HFFc6 (cell line): Measurements from ENCODE around the gene KANSL3. TPM values are rescaled to one million over a fixed set of nuclear protein-coding genes. Genes with fewer than 3 reads are reported as not detected.

Experiments used
- DNase-seq: peaks from one replicate; pipeline ENCODE4 v3.0.0-alpha.2; 2018
- H3K27ac Mint-ChIP-seq: 2 replicates; pipeline ENCODE4 v1.8.0; 2020; ENCODE audit warnings: mild to moderate bottlenecking, mixed read lengths
- H3K27me3 Mint-ChIP-seq: 2 replicates; pipeline ENCODE4 v1.8.0; 2021; ENCODE audit warnings: mild to moderate bottlenecking, moderate library complexity, mixed read lengths; ENCODE audit not compliant: insufficient read depth
- H3K36me3 Mint-ChIP-seq: 2 replicates; pipeline ENCODE4 v1.8.0; 2021; ENCODE audit warnings: low read depth, mixed read lengths
- H3K4me1 Mint-ChIP-seq: 2 replicates; pipeline ENCODE4 v1.8.0; 2020; ENCODE audit warnings: low read depth, mixed read lengths
- H3K4me3 Mint-ChIP-seq: 2 replicates; pipeline ENCODE4 v1.8.0; 2020; ENCODE audit warnings: mild to moderate bottlenecking, moderate library complexity, mixed read lengths
- H3K9me3 Mint-ChIP-seq: 2 replicates; pipeline ENCODE4 v1.8.0; 2020; ENCODE audit warnings: mild to moderate bottlenecking, mixed read lengths
- total RNA-seq, 6 experiments: library from RNA; stranded (reverse); fragmentation: NEBNext Ultra II Directional; extraction: Animal tissue kit (Norgen Biotek cat#: 25700); gene quantifications; 2 replicates in 1 of 6; 3 replicates in 5 of 6; pipeline ENCODE4 v1.2.3, GENCODE V29; 2021
- TF ChIP-seq, protein P1 (sequence below): fragments of 200-600 bp; sonication (generic); IDR thresholded peaks from 2 replicates; pipeline ENCODE4 v1.5.0; 2021; ENCODE audit warnings: antibody characterized with exemption, mild to moderate bottlenecking

KANSL3 gene
- total RNA-seq, 6 experiments from 2014 or later, result 19.3 to 28.3 (median 26.7) TPM

DNA sequence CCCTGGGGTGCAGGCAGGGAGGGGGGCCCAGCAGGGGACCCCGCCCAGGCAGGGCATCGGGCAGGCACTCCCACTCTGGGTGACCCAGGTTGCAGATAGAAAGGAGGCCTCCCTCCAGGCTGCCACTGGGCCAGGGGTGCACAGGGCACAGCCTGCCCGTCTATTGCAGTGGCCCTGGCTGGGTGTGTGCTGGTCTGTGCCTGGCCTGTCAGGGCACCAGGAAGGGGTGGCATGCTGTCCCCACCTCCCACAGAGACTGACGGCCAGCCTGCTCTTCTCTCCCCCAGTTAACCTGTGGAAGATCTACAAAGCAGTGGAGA is 88.7 kb downstream of the KANSL3 start:
- H3K27me3 Mint-ChIP-seq, result peaks cover 4% of the 10 kb centered on the region; the same call in 1 of the 2 replicates
- peaks cover 14% of the 10 kb centered on the region; the same call in 1 of the 2 replicates for H3K36me3 Mint-ChIP-seq
- no peak overlapping the region for H3K27ac Mint-ChIP-seq
- DNase-seq, result no peak
- no peaks in the 10 kb centered on the region for H3K9me3 Mint-ChIP-seq
- H3K4me1 Mint-ChIP-seq, result peaks cover 8% of the 10 kb centered on the region; the same call in 1 of the 2 replicates
- H3K4me3 Mint-ChIP-seq, result no peak overlapping the region
- TF ChIP-seq, protein P1, sequence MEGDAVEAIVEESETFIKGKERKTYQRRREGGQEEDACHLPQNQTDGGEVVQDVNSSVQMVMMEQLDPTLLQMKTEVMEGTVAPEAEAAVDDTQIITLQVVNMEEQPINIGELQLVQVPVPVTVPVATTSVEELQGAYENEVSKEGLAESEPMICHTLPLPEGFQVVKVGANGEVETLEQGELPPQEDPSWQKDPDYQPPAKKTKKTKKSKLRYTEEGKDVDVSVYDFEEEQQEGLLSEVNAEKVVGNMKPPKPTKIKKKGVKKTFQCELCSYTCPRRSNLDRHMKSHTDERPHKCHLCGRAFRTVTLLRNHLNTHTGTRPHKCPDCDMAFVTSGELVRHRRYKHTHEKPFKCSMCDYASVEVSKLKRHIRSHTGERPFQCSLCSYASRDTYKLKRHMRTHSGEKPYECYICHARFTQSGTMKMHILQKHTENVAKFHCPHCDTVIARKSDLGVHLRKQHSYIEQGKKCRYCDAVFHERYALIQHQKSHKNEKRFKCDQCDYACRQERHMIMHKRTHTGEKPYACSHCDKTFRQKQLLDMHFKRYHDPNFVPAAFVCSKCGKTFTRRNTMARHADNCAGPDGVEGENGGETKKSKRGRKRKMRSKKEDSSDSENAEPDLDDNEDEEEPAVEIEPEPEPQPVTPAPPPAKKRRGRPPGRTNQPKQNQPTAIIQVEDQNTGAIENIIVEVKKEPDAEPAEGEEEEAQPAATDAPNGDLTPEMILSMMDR, result no peak

DNA sequence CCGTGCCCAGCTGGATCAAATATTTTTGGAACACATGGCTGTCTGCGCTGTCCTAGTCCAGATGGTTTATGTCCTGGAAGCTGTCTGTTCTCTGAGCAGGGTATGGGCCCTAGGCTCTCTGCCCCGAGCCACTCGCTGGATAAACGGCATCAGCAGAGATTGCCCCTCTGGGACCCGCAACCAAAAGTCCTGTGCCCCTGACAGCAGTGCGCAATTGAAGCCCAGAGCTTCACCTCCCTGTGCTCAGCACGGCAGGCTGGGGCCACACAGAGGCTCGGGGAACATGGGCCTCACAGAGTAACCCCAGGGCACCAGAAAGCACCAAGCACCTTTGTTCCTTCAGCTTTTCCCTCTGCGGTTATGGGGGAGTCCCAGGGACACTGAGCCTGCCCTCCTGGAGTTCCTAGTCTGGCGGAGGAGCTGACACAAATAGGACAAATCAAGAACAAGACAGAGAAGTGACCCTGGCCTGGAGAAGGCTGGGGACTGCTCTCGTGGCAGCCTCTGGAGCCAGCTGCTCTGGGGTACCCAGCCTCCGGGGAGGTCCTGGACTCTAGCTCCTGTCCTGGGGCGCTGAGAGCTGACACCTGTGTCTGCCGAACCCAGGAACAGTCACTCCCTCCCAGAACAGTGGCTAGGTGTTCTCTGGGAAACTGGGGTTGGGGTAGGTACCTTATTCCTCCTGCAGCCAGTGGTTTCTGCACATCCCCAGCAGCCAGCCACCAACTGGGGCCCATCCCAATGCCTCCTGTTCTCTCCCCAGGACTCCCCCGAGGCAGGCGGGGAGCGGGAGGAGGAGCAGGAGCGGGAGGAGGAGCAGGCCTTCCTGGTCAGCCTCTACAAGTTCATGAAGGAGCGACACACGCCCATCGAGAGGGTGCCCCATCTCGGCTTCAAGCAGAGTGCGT is 89.3 kb downstream of the KANSL3 start:
- Mint-ChIP-seq H3K4me3 (no peak overlapping the region), H3K9me3 (no peaks in the 10 kb centered on the region), H3K36me3 (peaks cover 17% of the 10 kb centered on the region; the same call in 1 of the 2 replicates), H3K27me3 (peaks cover 4% of the 10 kb centered on the region; the same call in 1 of the 2 replicates), H3K27ac (no peak overlapping the region), H3K4me1 (peaks cover 8% of the 10 kb centered on the region; the same call in 1 of the 2 replicates)
- no peak for DNase-seq
- TF ChIP-seq, protein P1, result no peak

DNA sequence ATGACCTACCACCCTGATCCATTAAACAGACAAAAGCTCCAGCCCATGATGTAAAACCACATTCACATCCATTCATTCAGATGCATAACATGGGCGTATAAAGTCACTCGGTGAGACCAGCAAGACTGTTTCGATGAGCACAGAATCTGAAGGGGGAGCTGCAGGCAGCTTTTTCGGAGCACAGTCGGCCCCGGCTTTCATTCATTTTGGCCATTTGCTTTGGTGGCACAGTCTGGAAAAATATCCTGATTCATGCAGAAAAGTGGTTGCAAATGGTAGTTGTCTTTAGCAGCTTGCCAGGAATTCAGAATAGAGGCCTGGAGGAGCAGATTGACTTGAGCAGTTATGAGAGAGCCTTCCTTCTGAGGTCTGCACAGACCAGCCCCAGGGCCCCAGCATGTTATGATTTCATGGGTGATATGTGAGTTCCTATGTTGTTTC is 90.4 kb downstream of the KANSL3 start:
- Mint-ChIP-seq H3K4me1 (peaks cover 8% of the 10 kb centered on the region; the same call in 1 of the 2 replicates), H3K9me3 (no peaks in the 10 kb centered on the region), H3K27ac (no peak overlapping the region), H3K36me3 (peaks cover 25% of the 10 kb centered on the region), H3K27me3 (peaks cover under 1% of the 10 kb centered on the region; the same call in 1 of the 2 replicates), H3K4me3 (no peak overlapping the region)
- TF ChIP-seq, protein P1, result no peak
- DNase-seq, result peak; percentile 30

DNA sequence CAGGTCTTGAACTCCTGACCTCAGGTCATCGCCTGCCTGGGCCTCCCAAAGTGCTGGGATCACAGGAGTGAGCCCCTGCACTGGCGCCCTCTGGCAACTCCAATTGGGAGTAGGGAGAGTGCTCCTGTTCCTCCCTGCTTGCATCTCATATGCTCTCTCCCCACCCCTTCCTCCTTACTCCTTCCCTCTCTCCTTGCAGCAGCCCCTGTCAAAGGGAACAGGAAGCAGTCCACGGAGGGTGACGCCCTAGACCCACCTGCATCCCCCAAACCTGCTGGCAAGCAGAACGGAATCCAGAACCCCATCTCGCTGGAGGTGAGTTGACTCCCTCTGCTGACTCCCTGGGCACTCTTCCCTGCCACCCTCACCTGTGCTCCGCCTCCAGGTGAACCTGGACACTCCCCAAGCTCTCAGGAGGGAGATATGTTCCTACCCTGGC is 90.9 kb downstream of the KANSL3 start:
- peaks cover 2% of the 10 kb centered on the region; the same call in 1 of the 2 replicates for H3K27me3 Mint-ChIP-seq
- TF ChIP-seq, protein P1, result no peak
- peaks cover 25% of the 10 kb centered on the region for H3K36me3 Mint-ChIP-seq
- no peaks in the 10 kb centered on the region for H3K9me3 Mint-ChIP-seq
- H3K4me3 Mint-ChIP-seq, result no peak overlapping the region
- peaks cover 9% of the 10 kb centered on the region; the same call in 1 of the 2 replicates for H3K4me1 Mint-ChIP-seq
- no peak overlapping the region for H3K27ac Mint-ChIP-seq
- DNase-seq, result no peak

DNA sequence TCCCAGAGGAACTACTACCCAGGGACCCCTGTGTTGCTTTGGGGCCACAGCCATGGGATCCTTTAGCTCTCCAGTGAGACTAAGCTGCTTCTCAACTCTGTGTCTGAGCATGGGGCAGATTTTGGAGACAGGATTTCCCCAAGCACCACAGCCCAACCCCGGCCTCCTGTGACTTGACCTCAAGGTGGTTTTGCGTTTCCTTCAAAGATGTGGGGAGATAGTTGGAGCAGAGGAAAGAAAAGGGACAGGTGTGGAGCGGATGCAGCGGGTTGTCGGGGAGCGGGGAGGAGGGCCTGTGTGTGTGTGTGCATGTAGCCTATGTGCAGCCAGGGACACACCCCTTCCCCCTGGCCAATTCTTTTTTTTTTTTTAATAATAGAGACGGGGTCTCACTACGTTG is 91.3 kb downstream of the KANSL3 start:
- Mint-ChIP-seq H3K27ac (no peak overlapping the region), H3K9me3 (no peaks in the 10 kb centered on the region), H3K4me1 (peaks cover 14% of the 10 kb centered on the region), H3K36me3 (peaks cover 25% of the 10 kb centered on the region), H3K27me3 (peaks cover 2% of the 10 kb centered on the region; the same call in 1 of the 2 replicates), H3K4me3 (no peak overlapping the region)
- DNase-seq, result no peak
- TF ChIP-seq, protein P1, result no peak
